Amygdala (tissue), 56 donors: Measurements from ENCODE around the gene ATG2A.

Experiments
- DNase-seq, 56 donors: peaks; one replicate each; lab custom pipeline; 2025; lab: John Stamatoyannopoulos, UW

Gene ATG2A

DNA sequence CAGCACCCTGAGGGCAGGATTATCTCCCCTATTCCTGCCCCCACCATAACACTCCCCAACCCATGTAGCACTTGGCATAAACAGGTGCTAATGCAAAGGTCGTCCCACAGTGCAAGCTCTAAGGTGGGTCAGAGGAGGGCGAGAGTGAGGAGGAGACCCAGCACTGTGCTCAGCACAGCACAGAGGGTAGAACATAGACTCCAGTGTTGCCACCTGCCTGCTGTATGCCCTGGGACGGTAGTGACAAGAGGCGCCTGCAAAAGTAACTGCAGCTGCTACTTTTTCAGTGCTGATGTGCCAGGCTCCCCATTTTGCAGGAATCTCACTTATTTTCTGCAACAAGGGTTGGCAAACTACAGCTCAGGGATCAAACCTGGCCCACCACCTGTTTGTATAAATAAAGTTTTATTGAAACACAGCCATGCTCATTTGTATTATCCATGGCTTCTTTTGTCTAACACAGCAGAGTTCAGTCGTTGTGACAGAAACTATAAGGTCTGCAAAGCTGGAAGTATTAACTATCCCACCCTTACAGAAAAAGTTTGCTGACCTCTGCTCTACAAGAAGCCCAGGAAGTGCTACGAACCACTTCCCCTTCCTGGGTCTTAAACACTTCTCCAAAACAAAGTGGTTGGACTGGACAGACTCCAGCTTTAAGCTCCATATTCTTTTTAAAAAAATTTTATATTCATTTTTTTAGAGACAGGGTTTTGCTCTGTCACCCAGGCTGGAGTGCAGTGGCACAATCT lies 55.6 kb downstream of the ATG2A start:
- DNase-seq = peak in 1 of 56 donors; percentile 37

DNA sequence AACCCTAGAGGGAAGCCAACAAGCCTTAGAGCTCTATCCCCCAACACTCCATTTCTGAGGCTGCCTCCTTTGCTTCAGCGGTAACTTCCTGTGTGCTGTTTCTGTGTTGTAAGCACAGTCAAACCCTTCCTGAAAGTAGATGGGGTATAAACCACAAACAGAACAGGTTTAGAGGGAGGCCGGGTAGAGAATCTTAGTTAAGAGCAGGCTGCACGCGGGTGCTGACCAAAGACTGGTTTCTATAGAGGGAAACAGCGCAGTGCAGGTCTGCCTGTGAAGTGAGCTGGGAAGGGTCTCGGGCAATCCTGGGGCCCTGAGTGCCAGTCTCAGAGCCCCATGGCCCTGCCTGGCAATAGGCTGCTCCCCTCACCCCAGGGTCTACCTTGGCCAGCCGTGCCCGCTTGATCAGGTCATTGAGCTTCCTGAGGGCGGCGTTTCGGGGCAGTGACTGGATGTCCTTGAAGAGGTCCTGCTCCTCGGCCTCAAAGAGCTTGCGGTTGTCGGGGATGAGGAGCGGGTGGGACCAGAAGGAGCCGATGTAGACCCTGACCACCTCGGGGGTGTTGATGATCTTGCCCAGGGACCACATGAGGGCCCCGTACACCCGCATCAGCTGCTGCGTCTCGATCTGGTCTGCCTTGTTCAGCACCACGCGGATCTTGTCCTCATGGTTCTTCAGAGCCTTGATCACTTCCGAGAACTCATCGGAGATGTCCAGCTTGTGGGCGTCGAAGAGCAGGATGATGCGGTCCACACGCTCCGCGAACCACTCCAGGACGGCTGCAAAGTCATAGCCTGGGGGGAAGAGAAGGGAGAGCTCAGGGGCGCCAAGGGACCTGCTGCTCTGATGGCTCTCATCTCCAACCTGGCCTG lies 57.2 kb downstream of the ATG2A start:
- DNase-seq = no peak

- no peak for DNase-seq
Measured at GRCh38 chr11:64858467-64859263, 58.3 kb downstream of the ATG2A start.

DNA sequence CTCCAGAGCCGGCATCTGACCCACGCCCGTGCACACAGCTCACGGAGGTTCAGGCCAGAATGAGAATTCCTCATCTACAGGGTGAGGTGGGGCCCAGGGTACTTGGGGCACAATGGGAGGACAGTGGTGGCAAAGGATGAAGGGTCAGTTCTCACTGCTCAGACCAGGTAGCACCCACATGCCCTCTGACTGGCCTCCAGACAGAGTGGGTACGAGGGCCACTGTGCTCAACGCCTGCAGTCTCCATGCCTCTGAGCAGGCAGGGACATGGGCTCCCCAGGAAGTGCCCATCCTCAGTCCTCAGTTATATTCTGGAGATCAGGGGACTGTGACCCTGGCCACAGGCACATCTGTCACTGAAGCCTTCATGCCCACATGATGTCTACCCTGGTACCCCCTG lies 59.5 kb downstream of the ATG2A start:
- no peak for DNase-seq

GRCh38 chr11:64856382-64857227 lies 60.4 kb downstream of the ATG2A start:
- DNase-seq = peak in 21 of 56 donors; percentile 9 to 68 (median 36)

DNA sequence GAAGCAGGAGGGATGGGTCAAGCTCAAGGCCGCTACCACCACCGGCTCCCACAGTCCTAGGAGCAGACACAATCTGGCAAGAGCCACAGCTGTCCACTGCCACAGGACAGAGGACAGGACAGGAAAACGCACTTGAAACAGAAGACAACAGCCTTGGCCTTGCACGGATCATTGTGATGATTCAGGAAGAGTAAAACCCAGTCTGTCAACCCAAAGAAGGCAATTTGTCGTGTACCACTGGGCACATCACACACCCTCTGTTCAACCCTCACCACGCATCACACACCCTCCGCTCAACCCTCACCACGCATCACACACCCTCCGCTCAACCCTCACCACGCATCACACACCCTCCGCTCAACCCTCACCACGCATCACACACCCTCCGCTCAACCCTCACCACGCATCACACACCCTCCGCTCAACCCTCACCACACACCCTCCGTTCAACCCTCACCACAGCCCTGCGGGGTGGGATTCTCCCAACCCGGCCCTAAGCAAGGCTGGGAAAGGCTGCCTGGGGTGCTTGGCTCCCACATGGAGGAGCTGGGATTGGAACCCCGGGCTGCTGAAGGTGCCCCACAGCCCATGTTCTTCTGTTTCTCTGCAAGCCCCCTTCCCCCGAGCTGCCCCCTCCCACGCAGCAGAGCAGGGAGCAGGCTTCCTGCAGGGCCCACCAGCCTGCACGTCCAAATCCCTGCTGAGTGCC lies 61.3 kb downstream of the ATG2A start:
- DNase-seq = no peak

DNA sequence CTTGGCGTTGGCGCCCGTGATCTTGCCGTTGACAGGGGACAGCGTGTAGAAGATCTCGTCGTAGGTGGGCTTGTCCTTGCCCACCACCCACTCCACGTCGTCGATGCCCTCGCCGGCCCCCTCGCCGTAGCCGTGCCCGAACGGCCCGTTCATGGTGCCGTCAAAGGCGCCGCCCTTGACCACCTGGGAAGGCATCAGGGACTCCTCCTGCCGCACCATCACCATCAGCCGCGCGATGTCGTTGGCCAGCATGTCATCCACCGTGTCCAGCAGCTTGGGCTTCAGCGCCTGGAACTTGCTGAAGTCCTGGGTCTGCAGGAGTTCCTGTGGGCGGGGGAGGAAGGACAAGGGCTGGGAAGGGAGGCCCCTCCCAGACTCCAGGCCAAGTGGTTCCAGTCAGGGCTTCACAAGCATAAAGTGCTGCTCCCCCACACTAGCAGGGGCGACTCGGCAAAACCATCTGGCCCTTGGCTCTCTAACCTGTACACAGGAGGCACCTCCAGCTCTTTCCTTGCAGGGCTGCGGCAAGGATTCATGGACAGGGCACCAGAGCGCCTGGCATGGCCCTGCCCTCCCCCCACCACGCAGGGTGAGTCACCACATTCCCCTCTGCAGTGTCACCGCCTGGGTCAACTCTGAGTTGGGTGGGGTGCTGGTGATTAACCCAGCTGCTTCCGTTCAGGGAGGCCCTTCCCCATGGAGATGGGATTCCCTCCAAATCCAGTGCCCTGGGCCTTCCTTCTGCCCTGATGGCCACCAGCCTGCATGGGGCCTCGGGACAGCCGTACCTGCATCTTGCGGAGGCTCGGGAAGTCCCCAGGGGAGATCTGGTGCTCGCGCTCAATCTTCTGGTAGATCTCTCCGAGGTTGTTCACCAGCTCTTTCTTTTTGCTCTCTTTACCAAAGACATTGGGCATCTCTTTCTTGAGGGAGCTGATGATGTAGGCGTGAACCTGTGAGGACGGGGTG lies 62.2 kb downstream of the ATG2A start:
- no peak for DNase-seq

GRCh38 chr11:64854157-64854533 lies 62.9 kb downstream of the ATG2A start:
- no peak for DNase-seq

DNA sequence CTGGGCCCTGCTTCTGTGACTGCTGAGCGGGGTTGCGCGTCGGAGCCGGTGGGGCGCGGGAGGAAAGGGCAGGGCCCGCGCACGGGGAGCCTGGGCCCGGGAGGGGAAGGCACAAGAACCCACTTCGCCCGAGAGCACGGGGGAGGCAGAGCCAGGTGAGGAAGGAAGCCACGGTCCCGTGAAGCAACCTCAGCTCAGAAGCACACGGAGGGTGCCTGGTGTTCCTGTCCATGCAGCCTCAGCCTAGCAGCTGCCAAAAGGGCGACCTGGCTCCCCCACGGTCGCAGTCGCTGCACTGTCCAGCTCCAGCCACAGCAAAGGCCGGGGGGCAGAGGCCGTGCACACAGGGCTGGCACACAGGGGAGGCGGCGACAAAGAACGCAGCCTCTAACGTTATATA lies 63.3 kb downstream of the ATG2A start:
- DNase-seq = no peak

DNA sequence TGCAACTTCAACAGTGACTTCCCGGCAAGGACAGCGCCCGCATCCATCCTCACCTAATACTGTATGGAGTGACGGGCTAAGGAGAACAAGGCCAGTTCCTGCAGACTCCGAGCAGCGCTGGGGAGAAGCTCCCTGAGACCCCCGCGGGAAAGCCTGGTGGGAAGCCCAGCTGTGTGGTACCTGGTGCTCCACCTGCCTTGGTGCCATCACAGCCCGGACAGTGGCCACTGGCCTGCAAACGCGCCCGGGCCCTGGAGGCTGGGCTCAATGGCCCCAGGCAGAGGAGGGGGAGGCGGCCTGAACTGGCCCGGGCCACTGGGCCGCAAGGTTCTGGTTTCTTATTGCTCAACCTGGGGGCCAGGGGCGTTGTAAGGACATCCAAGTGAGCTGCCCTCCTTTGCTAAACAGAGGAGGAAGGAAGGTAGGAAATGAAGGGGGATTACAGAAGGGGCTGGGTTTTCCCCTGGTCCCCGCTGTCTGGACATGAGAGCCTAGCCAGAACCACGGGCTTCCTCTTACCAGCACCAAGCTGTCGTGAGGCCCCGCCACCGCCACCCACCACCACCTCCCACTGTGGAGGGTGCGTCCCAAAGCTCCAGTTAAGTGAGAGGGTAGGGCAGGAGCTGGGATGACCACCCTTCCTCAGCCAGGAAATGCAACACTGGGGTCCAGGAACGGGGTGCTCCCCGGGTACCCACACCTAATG lies 64.1 kb downstream of the ATG2A start:
- DNase-seq = no peak

GRCh38 chr11:64851831-64852351 lies 65.1 kb downstream of the ATG2A start:
- no peak for DNase-seq

DNA sequence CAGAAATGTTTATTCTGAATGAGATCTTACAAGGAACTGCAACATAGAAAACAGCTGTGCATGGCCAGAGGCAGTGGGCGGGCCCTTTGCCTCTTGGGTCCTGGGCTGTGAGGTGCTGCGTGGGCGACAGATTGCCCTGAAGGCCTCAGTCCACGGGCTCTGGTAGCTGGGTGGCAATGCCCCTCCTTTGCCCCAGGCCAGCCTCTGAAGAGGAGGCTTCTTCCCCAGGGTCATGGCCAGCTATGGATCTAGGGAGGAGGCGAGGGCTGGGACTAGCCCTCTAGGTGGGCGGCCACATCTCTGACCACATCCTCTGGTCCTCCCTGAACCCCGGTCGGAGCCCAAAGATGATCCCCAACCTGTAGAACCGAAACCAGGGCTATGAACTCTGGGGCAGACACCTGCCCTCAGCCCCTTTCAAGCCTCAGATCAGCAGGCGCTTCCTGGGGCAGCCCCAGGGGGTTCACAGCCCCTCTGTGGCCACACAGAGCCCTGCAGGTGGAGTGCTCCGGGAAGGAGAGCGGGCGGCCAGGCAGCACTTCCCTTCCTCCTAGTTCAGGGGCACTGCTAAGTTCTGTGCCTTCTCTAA lies 65.9 kb downstream of the ATG2A start:
- DNase-seq = no peak

GRCh38 chr11:64849598-64850356 lies 67.2 kb downstream of the ATG2A start:
- DNase-seq = no peak

DNA sequence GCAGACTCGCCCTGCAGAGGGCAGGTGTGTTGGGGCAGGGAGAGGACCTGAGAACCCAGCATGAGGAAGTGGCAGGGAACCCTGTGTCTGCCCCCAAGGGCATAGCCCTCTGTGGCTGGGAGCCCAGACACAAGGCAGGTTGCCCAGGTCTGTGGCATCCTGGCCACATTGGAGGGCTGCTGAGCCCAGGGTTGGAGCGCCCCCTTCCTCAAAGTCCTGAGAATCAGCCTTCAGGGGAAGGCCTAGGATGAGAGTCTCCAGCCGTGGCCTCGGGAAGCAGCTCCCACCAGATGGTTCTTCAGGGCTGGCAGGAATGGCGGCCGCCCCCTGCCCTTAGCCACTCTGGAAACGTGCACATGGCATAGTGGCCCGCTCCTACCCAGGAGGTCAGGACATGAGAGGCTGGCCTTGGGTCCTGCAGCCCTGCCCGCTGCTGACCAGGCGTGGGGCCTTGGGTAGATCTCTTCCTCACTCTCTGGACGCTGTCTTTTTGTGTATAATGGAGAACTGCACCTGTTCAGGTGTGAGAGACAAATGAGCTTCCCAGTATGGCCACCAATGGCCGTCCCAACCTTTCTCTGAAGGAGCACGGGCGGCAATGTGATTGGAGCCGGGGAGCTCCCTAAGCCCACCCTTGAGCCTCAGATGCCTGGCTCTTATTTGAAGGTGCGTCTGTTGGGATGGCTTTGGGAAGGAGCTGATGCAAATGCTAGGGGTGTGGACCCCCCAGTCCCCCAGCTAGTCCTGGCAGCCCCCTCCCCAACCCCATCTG lies 68.0 kb downstream of the ATG2A start:
- DNase-seq = no peak

GRCh38 chr11:64848214-64848825 lies 68.7 kb downstream of the ATG2A start:
- DNase-seq = no peak
